OCI-LY1 (cell line): ENCODE results near the gene NSF.
"Not testable (repeated sequence)": the region's sequence is repeated elsewhere in the genome, so short reads cannot be mapped to it uniquely, and the experiment has no call there.

ENCODE experiments used
- H2AFZ ChIP-seq: fragments of 200-600 bp; sonication (generic), shearing (Covaris generic); 2 replicates; pipeline ENCODE4 v1.6.0; 2014; ENCODE audit warnings: antibody characterized with exemption, mild to moderate bottlenecking, low read length
- H3F3A ChIP-seq: fragments of 200-600 bp; sonication (generic), shearing (Covaris generic); 2 replicates; pipeline ENCODE4 v1.6.0; 2014; ENCODE audit warnings: mild to moderate bottlenecking, antibody characterized with exemption, low read length, moderate library complexity; ENCODE audit not compliant: insufficient read depth
- H3K27ac ChIP-seq: fragments of 200-600 bp; sonication (generic); 2 replicates; pipeline ENCODE4 v1.5.1; 2014; ENCODE audit warnings: low read length, mixed run types, mild to moderate bottlenecking, low read depth; ENCODE audit not compliant: poor library complexity, severe bottlenecking
- H3K27me3 ChIP-seq: fragments of 200-600 bp; sonication (generic); 2 replicates; pipeline ENCODE4 v1.6.0; 2014; ENCODE audit warnings: antibody characterized with exemption, mild to moderate bottlenecking, low read length, moderate library complexity; ENCODE audit not compliant: insufficient read depth
- H3K36me3 ChIP-seq: fragments of 200-600 bp; sonication (generic); 2 replicates; pipeline ENCODE4 v1.6.1; 2014; ENCODE audit warnings: mild to moderate bottlenecking, antibody characterized with exemption, low read length, moderate library complexity, mixed read lengths; ENCODE audit not compliant: insufficient read depth
- H3K4me1 ChIP-seq: fragments of 200-600 bp; sonication (generic); 2 replicates; pipeline ENCODE4 v1.5.1; 2014; ENCODE audit warnings: mild to moderate bottlenecking, low read length, moderate library complexity; ENCODE audit not compliant: insufficient read depth, severe bottlenecking
- H3K4me2 ChIP-seq: fragments of 200-600 bp; sonication (generic), shearing (Covaris generic); 2 replicates; pipeline ENCODE4 v1.6.1; 2014; ENCODE audit warnings: low read length
- H3K4me3 ChIP-seq: fragments of 200-600 bp; sonication (generic); 2 replicates; pipeline ENCODE4 v1.5.1; 2014; ENCODE audit warnings: low read length, low read depth, mild to moderate bottlenecking, mixed read lengths; ENCODE audit not compliant: poor library complexity, severe bottlenecking
- H3K79me2 ChIP-seq: fragments of 200-600 bp; shearing (Covaris generic); 2 replicates; pipeline ENCODE4 v1.6.1; 2016; ENCODE audit warnings: mixed run types, low read length, mixed read lengths; ENCODE audit not compliant: insufficient read depth
- H3K9ac ChIP-seq: fragments of 200-600 bp; sonication (generic), shearing (Covaris generic); 2 replicates; pipeline ENCODE4 v1.6.1; 2014; ENCODE audit warnings: mild to moderate bottlenecking, low read length, mixed read lengths
- H3K9me2 ChIP-seq: fragments of 200-600 bp; sonication (generic), shearing (Covaris generic); 2 replicates; pipeline ENCODE4 v1.6.1; 2014; ENCODE audit warnings: low read depth, mild to moderate bottlenecking, low read length, mixed read lengths
- H3K9me3 ChIP-seq: fragments of 200-600 bp; shearing (Covaris generic); 2 replicates; pipeline ENCODE4 v1.6.1; 2014; ENCODE audit warnings: low read length, mixed read lengths
- H4K20me1 ChIP-seq: fragments of 200-600 bp; sonication (generic), shearing (Covaris generic); 2 replicates; pipeline ENCODE4 v1.6.0; 2016; ENCODE audit warnings: mild to moderate bottlenecking, low read length; ENCODE audit not compliant: insufficient read depth

NSF gene

DNA sequence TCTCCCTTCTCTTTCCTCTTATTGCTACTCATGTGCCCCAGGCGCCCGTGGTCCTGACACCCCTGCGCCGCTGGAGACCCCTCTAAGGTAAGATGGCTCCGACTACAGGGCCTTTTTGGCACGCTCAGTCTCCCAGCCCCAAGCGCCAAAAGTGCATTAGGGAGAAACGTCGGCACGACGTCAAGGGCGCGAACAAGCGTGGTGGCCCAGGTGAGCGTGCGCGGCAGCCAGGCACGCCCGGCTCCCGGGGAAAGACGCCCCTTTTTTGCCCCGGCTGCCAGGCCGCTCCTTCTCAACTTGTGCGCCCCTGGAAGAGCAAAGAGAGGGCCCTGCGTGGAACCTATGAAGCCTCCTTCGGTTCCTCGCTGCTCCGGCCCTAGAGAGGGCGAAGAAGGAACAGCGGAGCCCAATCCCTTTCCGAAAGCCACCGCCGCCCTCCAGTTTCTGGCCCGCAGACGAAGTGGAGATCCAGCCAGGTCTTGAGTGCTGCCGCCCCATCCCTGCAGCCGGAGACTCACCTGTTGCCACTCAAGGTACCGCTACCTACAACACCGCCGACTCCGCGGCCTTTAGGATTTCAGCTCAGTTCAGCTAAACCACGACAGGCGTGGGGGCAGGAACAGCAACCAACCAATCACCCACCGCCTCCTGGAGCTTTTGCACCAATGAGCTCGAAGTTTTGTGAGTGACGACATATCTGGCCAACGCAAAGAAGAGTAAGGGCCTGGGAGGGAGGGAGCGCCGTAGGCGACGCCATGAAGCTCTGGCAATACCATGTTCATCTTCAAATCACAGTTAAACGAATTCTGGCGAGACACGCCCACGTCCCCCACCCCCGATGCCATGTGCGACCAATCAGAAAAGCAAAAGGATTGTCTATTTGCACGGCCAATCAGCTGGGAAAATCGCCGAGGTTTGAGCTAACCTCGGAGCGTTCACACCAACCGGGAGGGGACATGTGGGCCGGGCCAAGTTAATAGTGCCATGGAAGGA lies 11.1 kb upstream of the NSF start, which contains the start of gene ARL17A:
ARL17A (minus strand) TSS at position 609 of the 993 bp plus-strand sequence. CDS start 3,369 bp downstream, outside the sequence.
- not testable (repeated sequence) for H3K9me2 ChIP-seq, H2AFZ ChIP-seq, H3K27ac ChIP-seq, H4K20me1 ChIP-seq, H3K4me1 ChIP-seq, H3F3A ChIP-seq, H3K36me3 ChIP-seq, H3K9me3 ChIP-seq, H3K27me3 ChIP-seq, H3K9ac ChIP-seq, H3K79me2 ChIP-seq
- Histone ChIP-seq H3K4me2 (peak within 1 kb of the TSS; percentile 48; the same call in 1 of the 2 replicates), H3K4me3 (peak within 1 kb of the TSS; percentile 46)

GRCh38 chr17:46580082-46580481 lies 10.4 kb upstream of the NSF start:
- H3K4me3 ChIP-seq = peak overlapping the region; percentile 46
- H4K20me1 ChIP-seq, H3K27ac ChIP-seq, H3K27me3 ChIP-seq, H3K9me2 ChIP-seq, H3K79me2 ChIP-seq, H3K36me3 ChIP-seq, H3F3A ChIP-seq, H3K9ac ChIP-seq, H2AFZ ChIP-seq, H3K9me3 ChIP-seq, H3K4me1 ChIP-seq: not testable (repeated sequence)
- peak overlapping the region; percentile 48; the same call in 1 of the 2 replicates for H3K4me2 ChIP-seq

DNA sequence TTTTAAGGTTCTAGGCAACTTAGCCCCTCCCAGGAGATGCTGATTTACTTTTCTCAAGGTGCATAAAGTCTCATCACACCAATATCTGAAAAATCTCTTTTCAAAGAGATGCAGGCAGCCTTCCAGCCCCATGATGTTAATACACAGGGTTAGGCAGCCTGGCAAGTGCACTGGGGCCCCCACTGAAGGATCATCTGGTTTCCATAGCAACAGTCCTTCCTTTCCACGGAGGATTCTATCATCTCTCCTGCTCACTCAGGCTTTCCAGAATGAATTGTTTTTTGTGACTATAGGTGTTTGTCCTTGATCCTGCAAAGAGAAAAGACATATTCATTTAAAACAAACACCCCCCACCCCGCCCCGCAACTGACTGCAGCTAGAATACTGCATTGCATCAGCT lies 5.0 kb upstream of the NSF start:
- not testable (repeated sequence) for H3K4me3 ChIP-seq, H4K20me1 ChIP-seq, H3K9me3 ChIP-seq, H3K27ac ChIP-seq, H3K9ac ChIP-seq, H3K4me2 ChIP-seq, H3F3A ChIP-seq, H3K4me1 ChIP-seq, H3K9me2 ChIP-seq, H3K27me3 ChIP-seq, H2AFZ ChIP-seq, H3K36me3 ChIP-seq, H3K79me2 ChIP-seq

- not testable (repeated sequence) for H3K79me2 ChIP-seq, H3K36me3 ChIP-seq, H3K4me3 ChIP-seq, H3F3A ChIP-seq, H4K20me1 ChIP-seq, H3K4me2 ChIP-seq, H3K9me2 ChIP-seq, H3K9ac ChIP-seq, H3K27ac ChIP-seq, H3K27me3 ChIP-seq, H3K4me1 ChIP-seq, H3K9me3 ChIP-seq, H2AFZ ChIP-seq
Measured at GRCh38 chr17:46591332-46591731, 863 bp downstream of the NSF start.

- H3K4me2 ChIP-seq, H3K9me3 ChIP-seq, H2AFZ ChIP-seq, H3K79me2 ChIP-seq, H3K9me2 ChIP-seq, H3K9ac ChIP-seq, H3K4me3 ChIP-seq, H3F3A ChIP-seq, H3K27me3 ChIP-seq, H3K27ac ChIP-seq, H3K36me3 ChIP-seq, H3K4me1 ChIP-seq, H4K20me1 ChIP-seq: not testable (repeated sequence)
Measured at GRCh38 chr17:46598344-46598931, 8.0 kb downstream of the NSF start.

GRCh38 chr17:46600767-46601166 lies 10.3 kb downstream of the NSF start:
- H2AFZ ChIP-seq, H3K4me2 ChIP-seq, H3K36me3 ChIP-seq, H3K27ac ChIP-seq, H4K20me1 ChIP-seq, H3K9me2 ChIP-seq, H3K4me1 ChIP-seq, H3K27me3 ChIP-seq, H3F3A ChIP-seq, H3K79me2 ChIP-seq, H3K9me3 ChIP-seq, H3K9ac ChIP-seq, H3K4me3 ChIP-seq: not testable (repeated sequence)

DNA sequence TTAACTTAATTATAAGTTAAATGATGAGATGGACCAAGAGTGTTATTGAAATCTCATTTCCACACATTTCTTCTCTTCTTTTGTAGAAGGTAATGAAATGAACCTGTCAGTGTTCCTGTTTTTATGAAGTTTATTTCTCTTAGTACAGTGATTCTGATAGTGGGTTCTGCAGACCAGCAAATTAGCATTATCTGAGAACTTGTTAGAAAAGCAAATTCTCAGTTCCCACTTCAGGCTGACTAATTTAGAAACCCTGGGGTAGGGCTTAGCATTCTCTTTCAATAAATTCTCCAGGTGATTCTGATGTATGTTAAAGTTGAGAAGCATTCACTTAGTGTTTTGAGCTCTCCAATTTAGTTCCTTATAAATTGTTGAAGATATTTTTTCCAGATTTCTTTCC lies 12.7 kb downstream of the NSF start:
- not testable (repeated sequence) for H3K9me3 ChIP-seq, H3K4me2 ChIP-seq, H3K27ac ChIP-seq, H3K36me3 ChIP-seq, H3F3A ChIP-seq, H3K27me3 ChIP-seq, H4K20me1 ChIP-seq, H3K4me1 ChIP-seq, H3K9me2 ChIP-seq, H3K4me3 ChIP-seq, H3K79me2 ChIP-seq, H3K9ac ChIP-seq, H2AFZ ChIP-seq
